ENCODE measurements around the gene ARL5B.

ARL5B gene

GRCh38 chr10:18658271-18659124 lies 733 bp upstream of the ARL5B start:
- ATAC-seq (no peak), DNase-seq (peak; percentile 34)

- DNase-seq: no peak
These were observed 746 bp downstream of the ARL5B start for GRCh38 chr10:18659819-18660535.

GRCh38 chr10:18660816-18661431 lies 1.7 kb downstream of the ARL5B start:
- no peak for ATAC-seq
- no peak for DNase-seq

More at GRCh38 chr10:18659819-18660535, 746 bp downstream of the ARL5B start:
- no peak for ATAC-seq

- DNase-seq: no peak
- ATAC-seq: no peak
These were observed 5.7 kb downstream of the ARL5B start for GRCh38 chr10:18664841-18665478.

- DNase-seq (no peak), ATAC-seq (no peak)
These were observed 6.8 kb downstream of the ARL5B start for GRCh38 chr10:18665815-18666558.

GRCh38 chr10:18666810-18667209 lies 7.6 kb downstream of the ARL5B start:
- ATAC-seq: no peak
- DNase-seq: no peak

GRCh38 chr10:18668026-18668425 lies 8.8 kb downstream of the ARL5B start:
- ATAC-seq (no peak), DNase-seq (no peak)

- ATAC-seq (no peak), DNase-seq (no peak)
These were observed 16.0 kb downstream of the ARL5B start for GRCh38 chr10:18675086-18675801.

GRCh38 chr10:18680754-18681153 lies 21.5 kb downstream of the ARL5B start:
- DNase-seq (no peak), ATAC-seq (no peak)

GRCh38 chr10:18681366-18681765 lies 22.1 kb downstream of the ARL5B start:
- ATAC-seq (no peak), DNase-seq (no peak)

GRCh38 chr10:18681971-18682411 lies 22.8 kb downstream of the ARL5B start:
- no peak for DNase-seq
- ATAC-seq: no peak

GRCh38 chr10:18683427-18683826 lies 24.2 kb downstream of the ARL5B start:
- ATAC-seq (no peak), DNase-seq (no peak)

- ATAC-seq (no peak), DNase-seq (no peak)
These were observed 25.2 kb downstream of the ARL5B start for GRCh38 chr10:18684416-18684815.

- DNase-seq (no peak), ATAC-seq (no peak)
These were observed 25.7 kb downstream of the ARL5B start for GRCh38 chr10:18684953-18685352.

GRCh38 chr10:18685555-18685954 lies 26.3 kb downstream of the ARL5B start:
- DNase-seq (no peak), ATAC-seq (no peak)

GRCh38 chr10:18687195-18687594 lies 28.0 kb downstream of the ARL5B start:
- DNase-seq (no peak), ATAC-seq (no peak)

- ATAC-seq (no peak), DNase-seq (no peak)
These were observed 28.5 kb downstream of the ARL5B start for GRCh38 chr10:18687706-18688105.

GRCh38 chr10:18689498-18689897 lies 30.3 kb downstream of the ARL5B start:
- no peak for DNase-seq
- ATAC-seq: no peak

- DNase-seq (no peak), ATAC-seq (no peak)
These were observed 31.3 kb downstream of the ARL5B start for GRCh38 chr10:18690541-18690940.

GRCh38 chr10:18699849-18700840 lies 40.9 kb downstream of the ARL5B start:
- ATAC-seq: peak; percentile 14
- DNase-seq: no peak
